ENCODE results near the gene AHNAK. TPM values are rescaled to one million over a fixed set of nuclear protein-coding genes. Genes with fewer than 3 reads are reported as not detected.

Gene AHNAK
- total and polyA plus RNA-seq, 2 of the 8 experiments (the other 6 are each of a cell fraction or from before 2014, with no cell fraction given) = 2.0 to 5.8 TPM

- Histone ChIP-seq H2AK5ac (ENCODE audit: low read depth, low read length) (no peak overlapping the region), H4K5ac (ENCODE audit: insufficient read length, low read depth, low read length) (no peak overlapping the region), H3K23me2 (ENCODE audit: low read depth, low read length) (no peaks in the 10 kb centered on the region), H2BK5ac (ENCODE audit: low read depth, low read length) (peak overlapping the region; percentile 24; the same call in 1 of the 2 replicates), H3K36me3 (ENCODE audit: control insufficient read depth in 2 of 4, insufficient read depth in 4 of 4, low read length in 3 of 4) (no peaks in the 10 kb centered on the region), H3K4ac (replicated peaks; ENCODE audit: insufficient read length, low read depth, low read length) (peak overlapping the region; percentile 79), H3K4me3 (ENCODE audit: extremely low read depth in 1 of 4, insufficient read depth in 2 of 4, low read depth in 3 of 4, low read length in 4 of 4) (no peak overlapping the region), H3K27ac (ENCODE audit: low read depth, low read length) (no peak overlapping the region), H3K9ac (replicated peaks in 1 of 4; ENCODE audit: extremely low read depth in 1 of 4, low read depth in 3 of 4, low read length in 3 of 4) (no peak overlapping the region), H2BK20ac (ENCODE audit: low read length) (no peak overlapping the region), H2BK12ac (ENCODE audit: low read depth, low read length) (0 out of 2 replicates have a peak overlapping the region, but pooled peaks have one; percentile 17), H4K91ac (replicated peaks; ENCODE audit: insufficient read length, low read length) (no peak overlapping the region), H3K27me3 (replicated peaks in 1 of 4; ENCODE audit: control insufficient read depth in 3 of 4, extremely low read depth in 1 of 4, insufficient read depth in 3 of 4, low read length in 3 of 4) (no peaks in the 10 kb centered on the region), H3K18ac (ENCODE audit: extremely low read depth, low read length) (no peak overlapping the region; the same call in 1 of the 2 replicates), H3K56ac (replicated peaks; ENCODE audit: insufficient read length, low read depth, low read length) (no peak overlapping the region), H2BK120ac (replicated peaks; ENCODE audit: low read depth, low read length) (no peak overlapping the region), H3K9me3 (ENCODE audit: insufficient read depth in 2 of 2, low read depth in 1 of 2, low read length in 1 of 2) (no peaks in the 10 kb centered on the region), H3K14ac (ENCODE audit: insufficient read length) (no peak overlapping the region), H4K8ac (ENCODE audit: extremely low read depth, insufficient read depth, low read length) (no peak overlapping the region), H3K79me2 (ENCODE audit: control insufficient read depth in 1 of 2, insufficient read depth in 2 of 2, low read length in 2 of 2) (no peaks in the 10 kb centered on the region), H3K4me1 (replicated peaks in 1 of 4; ENCODE audit: control insufficient read depth in 3 of 4, insufficient read depth in 4 of 4, low read length in 3 of 4) (peaks cover 0 to 6% (median 0%) of the 10 kb centered on the region in 4 experiments; a peak in 2 of 7 replicates), H3K79me1 (ENCODE audit: low read depth, low read length) (no peaks in the 10 kb centered on the region), H3K4me2 (ENCODE audit: insufficient read depth in 1 of 2, low read depth in 2 of 2, low read length in 2 of 2) (no peak overlapping the region), H2AFZ (ENCODE audit: low read length) (no peak overlapping the region), H4K20me1 (replicated peaks in 1 of 2; ENCODE audit: control insufficient read depth in 1 of 2, insufficient read depth in 2 of 2, low read length in 2 of 2) (no peaks in the 10 kb centered on the region), H2BK15ac (ENCODE audit: low read length) (no peak overlapping the region), H3K23ac (ENCODE audit: insufficient read length) (no peak overlapping the region)
- DNase-seq (ENCODE audit: low read depth in 1 of 2, low spot score in 2 of 2) = no peak
- TF ChIP-seq SP1 (IDR thresholded peaks at IDR 0.05; ENCODE audit: low read depth, low read length) = no peak
- TF ChIP-seq JUN (IDR thresholded peaks at IDR 0.05; ENCODE audit: low read depth, low read length) = no peak
- no peak for TF ChIP-seq KDM5A (IDR thresholded peaks at IDR 0.05; ENCODE audit: low read length)
- no peak for TF ChIP-seq TAF7 (optimal IDR thresholded peaks at IDR 0.05; ENCODE audit: borderline replicate concordance, low read depth, low read length)
- TF ChIP-seq FOSL1 (IDR thresholded peaks at IDR 0.05; ENCODE audit: insufficient read depth, low read depth, low read length) = no peak
- TF ChIP-seq ATF3 (IDR thresholded peaks at IDR 0.05; ENCODE audit: insufficient read depth, low read depth, low read length) = no peak
- no peak for TF ChIP-seq SIN3A (conservative IDR thresholded peaks at IDR 0.05 in 1 of 2, IDR thresholded peaks at IDR 0.05 in 1 of 2; ENCODE audit: low read depth in 1 of 2, low read length in 2 of 2)
- TF ChIP-seq NANOG (IDR thresholded peaks at IDR 0.05; ENCODE audit: insufficient read depth, low read depth, low read length, poor library complexity, severe bottlenecking) = no peak
- no peak for TF ChIP-seq HDAC6 (IDR thresholded peaks at IDR 0.05; ENCODE audit: low read depth, low read length)
- 93% methylated on average over 17 of the region's 17 CpGs; no CpG with 5 or more reads in 1 of the 2 experiments for WGBS, 2 experiments (ENCODE audit: extremely low coverage in 1 of 2, insufficient coverage in 1 of 2, insufficient read length in 1 of 2, insufficient replicate concordance in 2 of 2, low coverage in 1 of 2, low lambda C conversion rate in 2 of 2, missing lambda C conversion rate in 1 of 2)
- ChIA-PET POLR2A (ENCODE audit: partially characterized antibody) (interaction anchor here (1.8 to 2.2 kb wide), 2 partner anchors 110 to 112 kb away, joined by 5 to 7 read pairs; no protein-coding TSS in a partner anchor), CTCF (ENCODE audit: partially characterized antibody) (interaction anchor here (0.6 to 2.6 kb wide), 10 partner anchors 8 to 117 kb away, joined by 3 to 21 read pairs (median 4); no protein-coding TSS in a partner anchor)
- FAIRE-seq = no peak
These were observed 103.0 kb downstream of the AHNAK start for GRCh38 chr11:62443390-62444235.
